CD14-positive monocyte (primary cell): ENCODE measurements around the gene GJC1. TPM values are rescaled to one million over a fixed set of nuclear protein-coding genes. Genes with fewer than 3 reads are reported as not detected.

Source experiments
- DNase-seq, 3 donors: peaks; one replicate each; pipeline ENCODE4 v3.0.0-alpha.2; 2011 to 2022
- H2AFZ ChIP-seq: 2 replicates; pipeline ENCODE4 v1.6.0; 2012; ENCODE audit warnings: mild to moderate bottlenecking, low read depth, low read length, inconsistent platforms; ENCODE audit not compliant: insufficient read depth, poor library complexity, severe bottlenecking
- H3K27ac ChIP-seq, 2 donors: 1 replicate in 1 of 2; 2 replicates in 1 of 2; pipeline ENCODE4 v1.5.1; 2012 to 2013; ENCODE audit warnings: low read length in 2 of 2, control low read depth in 1 of 2, inconsistent platforms in 1 of 2, low read depth in 1 of 2, mild to moderate bottlenecking in 1 of 2
- H3K27me3 ChIP-seq, 2 donors: one replicate each; pipeline versions ENCODE4 v1.6.0 to v1.6.1; 2011 to 2013; ENCODE audit warnings: low read length in 2 of 2; ENCODE audit not compliant: control insufficient read depth in 2 of 2, insufficient read depth in 2 of 2
- H3K36me3 ChIP-seq, 2 donors: replicated peaks in 1 of 2; 1 replicate in 1 of 2; 2 replicates in 1 of 2; pipeline versions ENCODE4 v1.5.1 to v1.6.1; 2012 to 2013; ENCODE audit warnings: low read length in 2 of 2, control low read depth in 1 of 2, inconsistent platforms in 1 of 2, mild to moderate bottlenecking in 1 of 2; ENCODE audit not compliant: insufficient read depth in 2 of 2, control insufficient read depth in 1 of 2
- H3K4me1 ChIP-seq, 2 donors: 1 replicate in 1 of 2; 2 replicates in 1 of 2; pipeline versions ENCODE4 v1.5.1 to v1.6.1; 2012 to 2013; ENCODE audit warnings: low read length in 2 of 2, control low read depth in 1 of 2, inconsistent platforms in 1 of 2, mild to moderate bottlenecking in 1 of 2, moderate library complexity in 1 of 2; ENCODE audit not compliant: insufficient read depth in 2 of 2, control insufficient read depth in 1 of 2
- H3K4me2 ChIP-seq: replicated peaks from 2 replicates; pipeline ENCODE3; 2012; ENCODE audit warnings: low read length, moderate library complexity, mild to moderate bottlenecking; ENCODE audit not compliant: poor library complexity, severe bottlenecking; ENCODE audit errors: extremely low read depth
- H3K4me3 ChIP-seq, 3 experiments: fragments of 200-600 bp in 1 of 3; sonication (generic) in 1 of 3; replicated peaks in 1 of 3; 1 replicate in 2 of 3; 2 replicates in 1 of 3; pipeline ENCODE4 v1.5.1; 2011 to 2013; ENCODE audit warnings: low read length in 3 of 3, mild to moderate bottlenecking in 3 of 3, control low read depth in 2 of 3, low read depth in 2 of 3, inconsistent platforms in 1 of 3, moderate library complexity in 1 of 3
- H3K79me2 ChIP-seq: 2 replicates; pipeline ENCODE4 v1.6.0; 2012; ENCODE audit warnings: mild to moderate bottlenecking, control low read depth, inconsistent platforms, low read length, moderate library complexity; ENCODE audit not compliant: insufficient read depth
- H3K9ac ChIP-seq: 2 replicates; pipeline ENCODE4 v1.6.0; 2017; ENCODE audit warnings: low read length, mild to moderate bottlenecking; ENCODE audit not compliant: insufficient read depth, poor library complexity, severe bottlenecking
- H3K9me3 ChIP-seq, 2 donors: replicated peaks in 1 of 2; 1 replicate in 1 of 2; 2 replicates in 1 of 2; pipeline versions ENCODE4 v1.5.1 to v1.6.1; 2012 to 2013; ENCODE audit warnings: low read length in 2 of 2, control low read depth in 1 of 2; ENCODE audit not compliant: control insufficient read depth in 1 of 2, insufficient read depth in 1 of 2
- H4K20me1 ChIP-seq: 2 replicates; pipeline ENCODE4 v1.6.0; 2012; ENCODE audit warnings: mild to moderate bottlenecking, low read length, control low read depth, moderate library complexity; ENCODE audit not compliant: insufficient read depth
- H3K27ac Mint-ChIP-seq, 7 donors: one replicate each; pipeline ENCODE4 v1.8.0; 2020; ENCODE audit warnings: mild to moderate bottlenecking in 7 of 7, mixed read lengths in 7 of 7, moderate library complexity in 6 of 7, inconsistent platforms in 2 of 7
- H3K27me3 Mint-ChIP-seq, 3 donors: one replicate each; pipeline ENCODE4 v1.8.0; 2021 to 2022; ENCODE audit warnings: low read depth in 3 of 3, mild to moderate bottlenecking in 3 of 3, mixed read lengths in 3 of 3, moderate library complexity in 3 of 3, inconsistent platforms in 1 of 3
- H3K36me3 Mint-ChIP-seq, 2 donors: one replicate each; pipeline ENCODE4 v1.8.0; 2020; ENCODE audit warnings: mixed read lengths in 2 of 2, inconsistent platforms in 1 of 2, mild to moderate bottlenecking in 1 of 2
- H3K4me1 Mint-ChIP-seq: one replicate; pipeline ENCODE4 v1.8.0; 2020; ENCODE audit warnings: mild to moderate bottlenecking, mixed read lengths
- H3K4me3 Mint-ChIP-seq, 2 donors: one replicate each; pipeline ENCODE4 v1.8.0; 2020; ENCODE audit warnings: mild to moderate bottlenecking in 2 of 2, mixed read lengths in 2 of 2, moderate library complexity in 1 of 2
- H3K9me3 Mint-ChIP-seq, 7 donors: one replicate each; pipeline ENCODE4 v1.8.0; 2020 to 2022; ENCODE audit warnings: mixed read lengths in 7 of 7, mild to moderate bottlenecking in 6 of 7, moderate library complexity in 6 of 7, inconsistent platforms in 2 of 7
- WGBS: methylation state at CpG from one replicate; pipeline ENCODE4 v1.1.5; 2013; ENCODE audit warnings: missing lambda C conversion rate; ENCODE audit not compliant: insufficient coverage; 5-methylcytosine and 5-hydroxymethylcytosine counted together
- intact Hi-C, 2 donors: fragments of 100-400 bp; cut with micrococcal nuclease; formaldehyde crosslinking; loops; one replicate each; pipeline versions ENCODE4 v1.15.0 to v1.15.1; 2023
- polyA plus RNA-seq, 3 donors: library from polyadenylated mRNA; depleted of rRNA in 1 of 3; unstranded in 2 of 3; stranded (reverse) in 1 of 3; fragments of 300-500 nt in 2 of 3; fragments of >200 nt in 1 of 3; fragmentation: Illumina TruSeq in 2 of 3; gene quantifications; 1 replicate in 2 of 3; 2 replicates in 1 of 3; pipeline ENCODE4 v1.2.3, GENCODE V29; 2012 to 2021
- TF ChIP-seq, protein P1 (sequence below): fragments of 200-600 bp; IDR thresholded peaks from one replicate; pipeline ENCODE4 v1.8.0; 2022; ENCODE audit warnings: antibody characterized with exemption, mild to moderate bottlenecking

GJC1 gene
- polyA plus RNA-seq, 3 donors, result not detected

DNA sequence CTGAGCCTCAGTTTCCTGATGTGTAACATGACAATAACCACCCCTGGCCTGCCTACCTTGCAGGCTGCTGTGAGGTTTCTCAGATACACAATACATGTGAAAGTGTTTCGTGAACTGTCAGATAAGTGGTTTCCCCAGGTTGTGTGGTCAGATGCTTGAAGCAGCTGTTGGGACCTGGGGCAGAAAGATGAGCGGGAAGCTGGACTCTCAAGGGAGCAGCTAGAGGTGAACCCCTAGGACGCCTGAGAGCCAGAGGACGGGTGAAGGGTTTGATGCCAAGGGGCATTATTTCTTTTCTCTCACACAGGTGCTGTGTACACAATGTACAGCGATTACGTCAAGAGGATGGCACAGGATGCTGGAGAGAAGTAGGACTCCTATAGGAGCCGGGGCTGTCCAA lies 19.9 kb upstream of the GJC1 start:
- Histone ChIP-seq H4K20me1 (no peaks in the 10 kb centered on the region), H3K36me3 (peaks cover 51 to 59% of the 10 kb centered on the region in 2 donors), H3K4me2 (no peak overlapping the region), H3K79me2 (no peaks in the 10 kb centered on the region), H3K4me1 (no peaks in the 10 kb centered on the region), H3K9ac (no peak overlapping the region), H3K27ac (no peak overlapping the region), H3K4me3 (no peak overlapping the region), H3K27me3 (no peaks in the 10 kb centered on the region), H3K9me3 (no peaks in the 10 kb centered on the region), H2AFZ (no peak overlapping the region)
- Mint-ChIP-seq H3K4me1 (no peaks in the 10 kb centered on the region), H3K36me3 (peaks cover 52 to 60% of the 10 kb centered on the region in 2 donors), H3K27me3 (peaks cover 0 to 7% (median 2%) of the 10 kb centered on the region in 3 donors), H3K9me3 (no peaks in the 10 kb centered on the region), H3K4me3 (no peak overlapping the region), H3K27ac (peak overlapping the region in 3 of 7 donors; percentile 7 to 59 (median 32))
- intact Hi-C loops, result no loop called here
- TF ChIP-seq, protein P1, sequence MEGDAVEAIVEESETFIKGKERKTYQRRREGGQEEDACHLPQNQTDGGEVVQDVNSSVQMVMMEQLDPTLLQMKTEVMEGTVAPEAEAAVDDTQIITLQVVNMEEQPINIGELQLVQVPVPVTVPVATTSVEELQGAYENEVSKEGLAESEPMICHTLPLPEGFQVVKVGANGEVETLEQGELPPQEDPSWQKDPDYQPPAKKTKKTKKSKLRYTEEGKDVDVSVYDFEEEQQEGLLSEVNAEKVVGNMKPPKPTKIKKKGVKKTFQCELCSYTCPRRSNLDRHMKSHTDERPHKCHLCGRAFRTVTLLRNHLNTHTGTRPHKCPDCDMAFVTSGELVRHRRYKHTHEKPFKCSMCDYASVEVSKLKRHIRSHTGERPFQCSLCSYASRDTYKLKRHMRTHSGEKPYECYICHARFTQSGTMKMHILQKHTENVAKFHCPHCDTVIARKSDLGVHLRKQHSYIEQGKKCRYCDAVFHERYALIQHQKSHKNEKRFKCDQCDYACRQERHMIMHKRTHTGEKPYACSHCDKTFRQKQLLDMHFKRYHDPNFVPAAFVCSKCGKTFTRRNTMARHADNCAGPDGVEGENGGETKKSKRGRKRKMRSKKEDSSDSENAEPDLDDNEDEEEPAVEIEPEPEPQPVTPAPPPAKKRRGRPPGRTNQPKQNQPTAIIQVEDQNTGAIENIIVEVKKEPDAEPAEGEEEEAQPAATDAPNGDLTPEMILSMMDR, result no peak
- 100% methylated on average over 2 of the region's 7 CpGs for WGBS
- no peak for DNase-seq

- H3K9me3 Mint-ChIP-seq, result no peaks in the 10 kb centered on the region
Observed at GRCh38 chr17:44848961-44849489, 18.9 kb upstream of the GJC1 start.

More at GRCh38 chr17:44848961-44849489, 18.9 kb upstream of the GJC1 start:
- no peak overlapping the region for H3K4me2 ChIP-seq
- DNase-seq, result no peak
- Mint-ChIP-seq H3K36me3 (peaks cover 42 to 50% of the 10 kb centered on the region in 2 donors), H3K27me3 (peaks cover 0 to 7% (median 2%) of the 10 kb centered on the region in 3 donors), H3K4me3 (no peak overlapping the region), H3K4me1 (no peaks in the 10 kb centered on the region), H3K27ac (peak overlapping the region in 2 of 7 donors; percentile 40 to 58)
- H3K4me3 ChIP-seq, result no peak overlapping the region
- no peak overlapping the region for H3K9ac ChIP-seq
- H4K20me1 ChIP-seq, result no peaks in the 10 kb centered on the region
- H3K9me3 ChIP-seq, result no peaks in the 10 kb centered on the region
- H3K27me3 ChIP-seq, result no peaks in the 10 kb centered on the region
- no peaks in the 10 kb centered on the region for H3K4me1 ChIP-seq
- no peaks in the 10 kb centered on the region for H3K79me2 ChIP-seq
- H3K27ac ChIP-seq, result no peak overlapping the region
- H3K36me3 ChIP-seq, result peaks cover 41 to 49% of the 10 kb centered on the region in 2 donors
- TF ChIP-seq, protein P1, result no peak
- no peak overlapping the region for H2AFZ ChIP-seq
- intact Hi-C loops, result no loop called here
- WGBS, result 100% methylated on average over 7 of the region's 12 CpGs
